ENCODE results near the gene B3GNT9. TPM values are rescaled to one million over a fixed set of nuclear protein-coding genes. Genes with fewer than 3 reads are reported as not detected.

Gene B3GNT9
- total RNA-seq, 1 experiment from 2014 or later: 10.0 TPM

GRCh38 chr16:67188798-67189197 lies 38.0 kb upstream of the B3GNT9 start:
- DNase-seq: no peak
- Histone ChIP-seq H3K27me3 (no peaks in the 10 kb centered on the region), H3K4me3 (no peak overlapping the region), H3K9me3 (no peaks in the 10 kb centered on the region), H3K36me3 (no peaks in the 10 kb centered on the region; the same call in none of the 2 replicates)

GRCh38 chr16:67188323-67188722 lies 37.5 kb upstream of the B3GNT9 start:
- no peaks in the 10 kb centered on the region for H3K27me3 ChIP-seq
- DNase-seq: no peak
- H3K36me3 ChIP-seq: no peaks in the 10 kb centered on the region; the same call in 1 of the 2 replicates
- no peaks in the 10 kb centered on the region for H3K9me3 ChIP-seq
- H3K4me3 ChIP-seq: no peak overlapping the region

GRCh38 chr16:67187175-67187890 lies 36.5 kb upstream of the B3GNT9 start:
- Histone ChIP-seq H3K36me3 (no peaks in the 10 kb centered on the region), H3K9me3 (no peaks in the 10 kb centered on the region), H3K4me3 (no peak overlapping the region), H3K27me3 (no peaks in the 10 kb centered on the region)
- DNase-seq: no peak

- H3K4me3 ChIP-seq: no peak overlapping the region
- no peaks in the 10 kb centered on the region for H3K9me3 ChIP-seq
- DNase-seq: peak; percentile 49
- no peaks in the 10 kb centered on the region for H3K27me3 ChIP-seq
- H3K36me3 ChIP-seq: no peaks in the 10 kb centered on the region
These were observed 35.8 kb upstream of the B3GNT9 start for GRCh38 chr16:67186550-67186950.

GRCh38 chr16:67185651-67186134 lies 34.9 kb upstream of the B3GNT9 start:
- H3K36me3 ChIP-seq: no peaks in the 10 kb centered on the region
- no peak overlapping the region for H3K4me3 ChIP-seq
- H3K27me3 ChIP-seq: no peaks in the 10 kb centered on the region
- DNase-seq: no peak
- no peaks in the 10 kb centered on the region for H3K9me3 ChIP-seq

GRCh38 chr16:67184995-67185650 lies 34.3 kb upstream of the B3GNT9 start:
- no peaks in the 10 kb centered on the region for H3K9me3 ChIP-seq
- DNase-seq: peak; percentile 83
- no peaks in the 10 kb centered on the region for H3K27me3 ChIP-seq
- H3K4me3 ChIP-seq: no peak overlapping the region
- H3K36me3 ChIP-seq: no peaks in the 10 kb centered on the region

- H3K36me3 ChIP-seq: no peaks in the 10 kb centered on the region
- no peaks in the 10 kb centered on the region for H3K9me3 ChIP-seq
- peak overlapping the region; percentile 87 for H3K4me3 ChIP-seq
- H3K27me3 ChIP-seq: no peaks in the 10 kb centered on the region
- DNase-seq: no peak
These were observed 33.7 kb upstream of the B3GNT9 start for GRCh38 chr16:67184453-67184994.

- no peaks in the 10 kb centered on the region for H3K9me3 ChIP-seq
- H3K36me3 ChIP-seq: no peaks in the 10 kb centered on the region
- H3K27me3 ChIP-seq: no peaks in the 10 kb centered on the region
- DNase-seq: peak; percentile 93
- peak within 1 kb of the TSS; percentile 87 for H3K4me3 ChIP-seq
These were observed 33.0 kb upstream of the B3GNT9 start, which contains the start of gene MATCAP1 for GRCh38 chr16:67183627-67184452. TSS of gene MATCAP1 (minus strand) at chr16:67183963. CDS start at chr16:67180610, 3,353 bp downstream.

GRCh38 chr16:67183284-67183626 lies 32.5 kb upstream of the B3GNT9 start:
- no peaks in the 10 kb centered on the region for H3K27me3 ChIP-seq
- H3K4me3 ChIP-seq: peak overlapping the region; percentile 87
- no peaks in the 10 kb centered on the region for H3K9me3 ChIP-seq
- DNase-seq: no peak
- H3K36me3 ChIP-seq: no peaks in the 10 kb centered on the region

- Histone ChIP-seq H3K4me3 (no peak overlapping the region), H3K36me3 (no peaks in the 10 kb centered on the region), H3K27me3 (no peaks in the 10 kb centered on the region), H3K9me3 (no peaks in the 10 kb centered on the region)
- no peak for DNase-seq
These were observed 31.5 kb upstream of the B3GNT9 start for GRCh38 chr16:67182288-67182687.

GRCh38 chr16:67181346-67181745 lies 30.5 kb upstream of the B3GNT9 start:
- Histone ChIP-seq H3K36me3 (no peaks in the 10 kb centered on the region), H3K4me3 (no peak overlapping the region), H3K9me3 (no peaks in the 10 kb centered on the region), H3K27me3 (no peaks in the 10 kb centered on the region)
- peak; percentile 66 for DNase-seq

- no peak overlapping the region for H3K4me3 ChIP-seq
- H3K9me3 ChIP-seq: no peaks in the 10 kb centered on the region
- no peaks in the 10 kb centered on the region for H3K27me3 ChIP-seq
- no peaks in the 10 kb centered on the region for H3K36me3 ChIP-seq
- DNase-seq: no peak
These were observed 29.4 kb upstream of the B3GNT9 start for GRCh38 chr16:67180166-67180565.

- H3K36me3 ChIP-seq: no peaks in the 10 kb centered on the region
- DNase-seq: no peak
- H3K4me3 ChIP-seq: no peak overlapping the region
- no peaks in the 10 kb centered on the region for H3K27me3 ChIP-seq
- no peaks in the 10 kb centered on the region for H3K9me3 ChIP-seq
These were observed 28.8 kb upstream of the B3GNT9 start for GRCh38 chr16:67179421-67180080.

GRCh38 chr16:67177743-67178699 lies 27.2 kb upstream of the B3GNT9 start:
- Histone ChIP-seq H3K4me3 (no peak overlapping the region), H3K36me3 (no peaks in the 10 kb centered on the region), H3K9me3 (no peaks in the 10 kb centered on the region), H3K27me3 (no peaks in the 10 kb centered on the region)
- no peak for DNase-seq

- Histone ChIP-seq H3K36me3 (no peaks in the 10 kb centered on the region), H3K27me3 (no peaks in the 10 kb centered on the region), H3K4me3 (no peak overlapping the region), H3K9me3 (no peaks in the 10 kb centered on the region)
- no peak for DNase-seq
These were observed 25.9 kb upstream of the B3GNT9 start for GRCh38 chr16:67176662-67177061.

All from MG63 (cell line).